ENCODE measurements around the gene TEX19.
A peak's percentile ranks its signal among the peaks of the same experiment; 100 is the strongest.

The TEX19 gene

GRCh38 chr17:82358465-82359350 is at the start of gene TEX19:
TSS of gene TEX19 (plus strand) at chr17:82359247. CDS start at chr17:82362151, 2,904 bp downstream.
- DNase-seq (ENCODE audit: low spot score), result no peak

- no peak for DNase-seq (ENCODE audit: low spot score)
These were observed 49.1 kb upstream of the TEX19 start for GRCh38 chr17:82309656-82310570.

GRCh38 chr17:82310877-82311276 is 48.2 kb upstream of the TEX19 start:
- no peak for DNase-seq (ENCODE audit: low spot score)

GRCh38 chr17:82311971-82312370 is 47.1 kb upstream of the TEX19 start:
- DNase-seq (ENCODE audit: low spot score), result no peak

- no peak for DNase-seq (ENCODE audit: low spot score)
These were observed 45.6 kb upstream of the TEX19 start for GRCh38 chr17:82313195-82314011.

- DNase-seq (ENCODE audit: low spot score), result no peak
These were observed 44.9 kb upstream of the TEX19 start for GRCh38 chr17:82314012-82314726.

- DNase-seq (ENCODE audit: low spot score), result no peak
These were observed 44.1 kb upstream of the TEX19 start for GRCh38 chr17:82314727-82315605.

- peak; percentile 71 for DNase-seq (ENCODE audit: low spot score)
These were observed 43.2 kb upstream of the TEX19 start for GRCh38 chr17:82315703-82316358.

GRCh38 chr17:82316651-82317393 is 42.2 kb upstream of the TEX19 start:
- DNase-seq (ENCODE audit: low spot score), result no peak

- DNase-seq (ENCODE audit: low spot score), result peak; percentile 75
These were observed 41.5 kb upstream of the TEX19 start, which contains the start of gene CD7 for GRCh38 chr17:82317394-82318168. TSS of gene CD7 (minus strand) at chr17:82317608. CDS start at chr17:82317495, 113 bp downstream.

GRCh38 chr17:82318169-82318498 is 40.9 kb upstream of the TEX19 start:
- no peak for DNase-seq (ENCODE audit: low spot score)

- DNase-seq (ENCODE audit: low spot score), result no peak
These were observed 40.1 kb upstream of the TEX19 start for GRCh38 chr17:82318772-82319606.

GRCh38 chr17:82319619-82320062 is 39.4 kb upstream of the TEX19 start:
- no peak for DNase-seq (ENCODE audit: low spot score)

GRCh38 chr17:82320140-82320840 is 38.8 kb upstream of the TEX19 start:
- no peak for DNase-seq (ENCODE audit: low spot score)

GRCh38 chr17:82320956-82321927 is 37.8 kb upstream of the TEX19 start:
- peak; percentile 49 for DNase-seq (ENCODE audit: low spot score)

All from CD4-positive, alpha-beta T cell treated with Interleukin-6 at 100 ng/mL for 8 hours (primary cell).